GM19324 (cell line): ENCODE measurements around the gene TMEM39B.
"Not testable (repeated sequence)": the region's sequence is repeated elsewhere in the genome, so short reads cannot be mapped to it uniquely, and the experiment has no call there.

ENCODE experiments used
- ATAC-seq: cut with Tn5 transposase; IDR thresholded peaks from one replicate; pipeline ENCODE4 v1.9.1; 2021; ENCODE audit warnings: mild to moderate bottlenecking, moderate library complexity; ENCODE audit not compliant: unreplicated experiment, low FRiP score

TMEM39B gene

GRCh38 chr1:32111040-32111623 lies 38.4 kb downstream of the TMEM39B start:
- ATAC-seq = no peak

- ATAC-seq = no peak
These were observed 39.0 kb downstream of the TMEM39B start for GRCh38 chr1:32111789-32112188.

GRCh38 chr1:32112806-32113375 lies 40.2 kb downstream of the TMEM39B start:
- ATAC-seq = no peak

GRCh38 chr1:32113436-32113835 lies 40.7 kb downstream of the TMEM39B start:
- not testable (repeated sequence) for ATAC-seq

GRCh38 chr1:32114420-32114819 lies 41.7 kb downstream of the TMEM39B start:
- ATAC-seq = no peak

- no peak for ATAC-seq
These were observed 42.8 kb downstream of the TMEM39B start for GRCh38 chr1:32115496-32115895.

- no peak for ATAC-seq
These were observed 43.8 kb downstream of the TMEM39B start for GRCh38 chr1:32116531-32116930.

- ATAC-seq = no peak
These were observed 49.4 kb downstream of the TMEM39B start for GRCh38 chr1:32122151-32122550.

GRCh38 chr1:32123361-32123760 lies 50.6 kb downstream of the TMEM39B start:
- not testable (repeated sequence) for ATAC-seq

GRCh38 chr1:32125313-32125712 lies 52.6 kb downstream of the TMEM39B start:
- no peak for ATAC-seq

GRCh38 chr1:32126770-32127169 lies 54.0 kb downstream of the TMEM39B start:
- ATAC-seq = no peak

- ATAC-seq = no peak
These were observed 54.9 kb downstream of the TMEM39B start for GRCh38 chr1:32127409-32128198.

- ATAC-seq = no peak
These were observed 55.7 kb downstream of the TMEM39B start for GRCh38 chr1:32128479-32128878.

- no peak for ATAC-seq
These were observed 56.2 kb downstream of the TMEM39B start for GRCh38 chr1:32128964-32129363.

- not testable (repeated sequence) for ATAC-seq
These were observed 61.2 kb downstream of the TMEM39B start for GRCh38 chr1:32133950-32134280.

- ATAC-seq = no peak
These were observed 64.4 kb downstream of the TMEM39B start for GRCh38 chr1:32137111-32137510.

GRCh38 chr1:32138965-32139364 lies 66.2 kb downstream of the TMEM39B start:
- no peak for ATAC-seq

GRCh38 chr1:32142446-32143301 lies 69.9 kb downstream of the TMEM39B start:
- no peak for ATAC-seq

- not testable (repeated sequence) for ATAC-seq
These were observed 70.6 kb downstream of the TMEM39B start for GRCh38 chr1:32143302-32143695.

GRCh38 chr1:32144033-32144432 lies 71.3 kb downstream of the TMEM39B start:
- no peak for ATAC-seq

GRCh38 chr1:32147799-32148198 lies 75.1 kb downstream of the TMEM39B start:
- not testable (repeated sequence) for ATAC-seq
